ENCODE results near the gene ZZZ3. TPM values are rescaled to one million over a fixed set of nuclear protein-coding genes. Genes with fewer than 3 reads are reported as not detected.

Gene ZZZ3
- total and polyA plus RNA-seq, 4 donors = 8.6 to 48.9 (median 31.1) TPM

- TF ChIP-seq SP1 (IDR thresholded peaks at IDR 0.05) (no peak), REST (IDR thresholded peaks at IDR 0.05) (no peak), FOXA1 (IDR thresholded peaks at IDR 0.05) (no peak), RXRA (IDR thresholded peaks at IDR 0.05) (no peak), NR2F2 (IDR thresholded peaks at IDR 0.05) (no peak), FOXA2 (IDR thresholded peaks at IDR 0.05) (no peak), HNF4G (IDR thresholded peaks at IDR 0.05) (no peak), RAD21 (IDR thresholded peaks at IDR 0.05) (no peak), EGR1 (IDR thresholded peaks at IDR 0.05; ENCODE audit: low read depth in 2 of 2) (no peak), ATF3 (IDR thresholded peaks at IDR 0.05) (no peak), ZBTB33 (IDR thresholded peaks at IDR 0.05) (no peak), TAF1 (conservative IDR thresholded peaks at IDR 0.05) (no peak), GABPA (IDR thresholded peaks at IDR 0.05 in 1 of 2, conservative IDR thresholded peaks at IDR 0.05 in 1 of 2) (no peak), YY1 (IDR thresholded peaks at IDR 0.05) (no peak), JUND (IDR thresholded peaks at IDR 0.05) (no peak), HNF4A (conservative IDR thresholded peaks at IDR 0.05) (no peak), CTCF (IDR thresholded peaks at IDR 0.05; ENCODE audit: low read depth, low read length, missing input control) (no peak)
- peaks cover 0 to 22% (median 6%) of the 10 kb centered on the region in 4 donors for H3K36me3 ChIP-seq (ENCODE audit: control insufficient read depth in 4 of 4, insufficient read depth in 3 of 4, low read depth in 1 of 4, low read length in 3 of 4)
- 70% methylated on average over 3 of the region's 3 CpGs for WGBS
Observed at GRCh38 chr1:77639056-77639455, 43.4 kb downstream of the ZZZ3 start.

GRCh38 chr1:77636864-77637263 is 45.6 kb downstream of the ZZZ3 start:
- no peak overlapping the region for H3K4me3 ChIP-seq (ENCODE audit: low read depth in 1 of 3, low read length in 3 of 3)
- no peaks in the 10 kb centered on the region for H3K9me3 ChIP-seq (ENCODE audit: control insufficient read depth in 4 of 4, low read length in 3 of 4)
- no peak overlapping the region for H3K9ac ChIP-seq (ENCODE audit: low read depth in 1 of 2, low read length in 2 of 2)
- TF ChIP-seq CTCF (IDR thresholded peaks at IDR 0.05; ENCODE audit: low read depth, low read length, missing input control) (no peak), EGR1 (IDR thresholded peaks at IDR 0.05; ENCODE audit: low read depth in 2 of 2) (no peak), NR2F2 (IDR thresholded peaks at IDR 0.05) (no peak), HNF4A (conservative IDR thresholded peaks at IDR 0.05) (no peak), SP1 (IDR thresholded peaks at IDR 0.05) (no peak), JUND (IDR thresholded peaks at IDR 0.05) (no peak), RXRA (IDR thresholded peaks at IDR 0.05) (no peak), FOXA1 (IDR thresholded peaks at IDR 0.05) (no peak), RAD21 (IDR thresholded peaks at IDR 0.05) (no peak), FOXA2 (IDR thresholded peaks at IDR 0.05) (no peak)
- no peak overlapping the region for H3K27ac ChIP-seq (ENCODE audit: low read depth in 1 of 2, low read length in 2 of 2)
- DNase-seq (ENCODE audit: low spot score) = no peak
- H3K27me3 ChIP-seq (ENCODE audit: control insufficient read depth in 4 of 4, insufficient read depth in 4 of 4, low read length in 3 of 4) = no peaks in the 10 kb centered on the region
- H3K4me1 ChIP-seq (ENCODE audit: control insufficient read depth in 4 of 4, insufficient read depth in 4 of 4, low read length in 3 of 4) = no peaks in the 10 kb centered on the region
- 93% methylated on average over 4 of the region's 4 CpGs for WGBS
- peaks cover 5 to 27% (median 17%) of the 10 kb centered on the region in 4 donors for H3K36me3 ChIP-seq (ENCODE audit: control insufficient read depth in 4 of 4, insufficient read depth in 3 of 4, low read depth in 1 of 4, low read length in 3 of 4)

More at GRCh38 chr1:77639056-77639455, 43.4 kb downstream of the ZZZ3 start:
- Histone ChIP-seq H3K9me3 (ENCODE audit: control insufficient read depth in 4 of 4, low read length in 3 of 4) (no peaks in the 10 kb centered on the region), H3K9ac (ENCODE audit: low read depth in 1 of 2, low read length in 2 of 2) (no peak overlapping the region), H3K27me3 (ENCODE audit: control insufficient read depth in 4 of 4, insufficient read depth in 4 of 4, low read length in 3 of 4) (no peaks in the 10 kb centered on the region), H3K4me3 (ENCODE audit: low read depth in 1 of 3, low read length in 3 of 3) (no peak overlapping the region), H3K27ac (ENCODE audit: low read depth in 1 of 2, low read length in 2 of 2) (no peak overlapping the region), H3K4me1 (ENCODE audit: control insufficient read depth in 4 of 4, insufficient read depth in 4 of 4, low read length in 3 of 4) (no peaks in the 10 kb centered on the region)
- DNase-seq (ENCODE audit: low spot score) = no peak

All from liver (tissue), 9 donors.